Caco-2 (cell line): Measurements from ENCODE around the gene NPAS3. TPM values are rescaled to one million over a fixed set of nuclear protein-coding genes. Genes with fewer than 3 reads are reported as not detected.

Experiments used
- BruUV-seq: library from RNA; stranded (reverse); fragments of 400-500 nt; replicated peaks from 2 replicates; lab custom pipeline; 2021; lab: Mats Ljungman, UMichigan
- CTCF ChIA-PET: fragments of 300-600 bp; sonication (Branson Sonifier 250); formaldehyde crosslinking; loops from one replicate; lab custom pipeline; 2022; ENCODE audit warnings: antibody characterized with exemption; lab: Charles Lee
- POLR2A ChIA-PET: fragments of 300-600 bp; sonication (Branson Sonifier 250); formaldehyde crosslinking; loops from one replicate; lab custom pipeline; 2022; ENCODE audit warnings: antibody characterized with exemption; lab: Charles Lee
- DNase-seq, 2 experiments: peaks; one replicate each; pipeline versions ENCODE4 v3.0.0 to v3.0.0-alpha.2; 2020 to 2022
- H3K27me3 ChIP-seq: replicated peaks from 2 replicates; pipeline ENCODE4 v1.6.0; 2011; ENCODE audit warnings: low read length; ENCODE audit not compliant: control insufficient read depth, insufficient read depth
- H3K36me3 ChIP-seq: 2 replicates; pipeline ENCODE4 v1.5.1; 2011; ENCODE audit warnings: low read length; ENCODE audit not compliant: control insufficient read depth, insufficient read depth
- H3K4me1 ChIP-seq: fragments of 250-450 bp; sonication (Bioruptor Pico); 2 replicates; pipeline ENCODE4 v1.5.1; 2020; ENCODE audit warnings: mild to moderate bottlenecking
- H3K4me3 ChIP-seq: 2 replicates; pipeline ENCODE4 v1.5.1; 2011; ENCODE audit warnings: low read depth, mild to moderate bottlenecking, control low read depth, low read length
- H3K9me3 ChIP-seq: fragments of 250-450 bp; sonication (Bioruptor Pico); 2 replicates; pipeline ENCODE4 v1.5.1; 2020; ENCODE audit warnings: mild to moderate bottlenecking, moderate library complexity
- H3K27ac Mint-ChIP-seq: one replicate; pipeline ENCODE4 v1.8.0; 2022; ENCODE audit warnings: mixed read lengths; ENCODE audit not compliant: unreplicated experiment
- H3K27me3 Mint-ChIP-seq: one replicate; pipeline ENCODE4 v1.8.0; 2022; ENCODE audit warnings: mixed read lengths; ENCODE audit not compliant: insufficient read depth, unreplicated experiment
- H3K36me3 Mint-ChIP-seq: one replicate; pipeline ENCODE4 v1.8.0; 2022; ENCODE audit warnings: mild to moderate bottlenecking, mixed read lengths; ENCODE audit not compliant: insufficient read depth, unreplicated experiment
- H3K4me1 Mint-ChIP-seq: one replicate; pipeline ENCODE4 v1.8.0; 2022; ENCODE audit warnings: low read depth, mixed read lengths; ENCODE audit not compliant: unreplicated experiment
- H3K4me3 Mint-ChIP-seq: one replicate; pipeline ENCODE4 v1.8.0; 2022; ENCODE audit warnings: mild to moderate bottlenecking, moderate library complexity, mixed read lengths; ENCODE audit not compliant: unreplicated experiment
- H3K9me3 Mint-ChIP-seq: one replicate; pipeline ENCODE4 v1.8.0; 2022; ENCODE audit warnings: mixed read lengths; ENCODE audit not compliant: unreplicated experiment
- intact Hi-C: fragments of 100-400 bp; cut with micrococcal nuclease; formaldehyde crosslinking; loops from one replicate; pipeline ENCODE4 v1.10.0; 2022; ENCODE audit not compliant: unreplicated experiment
- total RNA-seq: library from RNA; stranded (reverse); gene quantifications from 2 replicates; pipeline ENCODE4 v1.2.3, GENCODE V29; 2022
- TF ChIP-seq, protein P1 (sequence below), 2 experiments: fragments of 200-600 bp in 1 of 2; IDR thresholded peaks; 1 replicate in 1 of 2; 2 replicates in 1 of 2; pipeline versions ENCODE4 v1.5.1 to v1.8.0; 2011 to 2022; ENCODE audit warnings: antibody characterized with exemption in 1 of 2, control low read depth in 1 of 2, inconsistent platforms in 1 of 2, low read depth in 1 of 2, low read length in 1 of 2, mild to moderate bottlenecking in 1 of 2, moderate library complexity in 1 of 2; ENCODE audit not compliant: insufficient read depth in 1 of 2, severe bottlenecking in 1 of 2, unreplicated experiment in 1 of 2

The NPAS3 gene
- total RNA-seq, 1 experiment from 2014 or later, result not detected

DNA sequence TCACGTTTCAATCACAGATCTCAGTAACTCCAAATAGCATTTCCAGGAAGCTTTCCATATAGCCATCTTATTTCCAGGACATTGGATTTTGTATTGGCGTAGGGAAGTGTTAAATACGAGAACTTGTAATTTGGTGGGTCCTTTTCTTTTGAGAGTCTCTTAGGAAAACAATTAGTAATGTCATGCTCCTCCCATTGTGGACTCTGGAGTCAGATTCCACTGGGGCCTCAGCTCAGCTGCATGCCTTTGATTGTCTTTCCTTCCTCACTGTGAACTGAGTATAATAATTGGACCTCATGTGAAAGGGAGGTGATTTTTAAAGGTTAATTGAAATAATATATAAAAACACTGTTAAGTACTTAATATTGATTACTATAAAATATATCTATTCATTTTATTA lies 462.6 kb downstream of the NPAS3 start:
- intact Hi-C loops, result no loop called here
- Mint-ChIP-seq H3K4me3 (no peak overlapping the region), H3K9me3 (no peaks in the 10 kb centered on the region), H3K36me3 (no peaks in the 10 kb centered on the region), H3K27me3 (no peaks in the 10 kb centered on the region), H3K27ac (no peak overlapping the region), H3K4me1 (peaks cover under 1% of the 10 kb centered on the region)
- Histone ChIP-seq H3K4me3 (no peak overlapping the region), H3K27me3 (no peaks in the 10 kb centered on the region), H3K4me1 (peaks cover 13% of the 10 kb centered on the region), H3K36me3 (no peaks in the 10 kb centered on the region), H3K9me3 (no peaks in the 10 kb centered on the region)
- CTCF ChIA-PET, result no interaction called here
- BruUV-seq, result no TSS peak
- POLR2A ChIA-PET, result no interaction called here
- TF ChIP-seq, protein P1, sequence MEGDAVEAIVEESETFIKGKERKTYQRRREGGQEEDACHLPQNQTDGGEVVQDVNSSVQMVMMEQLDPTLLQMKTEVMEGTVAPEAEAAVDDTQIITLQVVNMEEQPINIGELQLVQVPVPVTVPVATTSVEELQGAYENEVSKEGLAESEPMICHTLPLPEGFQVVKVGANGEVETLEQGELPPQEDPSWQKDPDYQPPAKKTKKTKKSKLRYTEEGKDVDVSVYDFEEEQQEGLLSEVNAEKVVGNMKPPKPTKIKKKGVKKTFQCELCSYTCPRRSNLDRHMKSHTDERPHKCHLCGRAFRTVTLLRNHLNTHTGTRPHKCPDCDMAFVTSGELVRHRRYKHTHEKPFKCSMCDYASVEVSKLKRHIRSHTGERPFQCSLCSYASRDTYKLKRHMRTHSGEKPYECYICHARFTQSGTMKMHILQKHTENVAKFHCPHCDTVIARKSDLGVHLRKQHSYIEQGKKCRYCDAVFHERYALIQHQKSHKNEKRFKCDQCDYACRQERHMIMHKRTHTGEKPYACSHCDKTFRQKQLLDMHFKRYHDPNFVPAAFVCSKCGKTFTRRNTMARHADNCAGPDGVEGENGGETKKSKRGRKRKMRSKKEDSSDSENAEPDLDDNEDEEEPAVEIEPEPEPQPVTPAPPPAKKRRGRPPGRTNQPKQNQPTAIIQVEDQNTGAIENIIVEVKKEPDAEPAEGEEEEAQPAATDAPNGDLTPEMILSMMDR (IDR thresholded peaks at IDR 0.05; ENCODE audit: insufficient read depth in 1 of 2, low read depth in 1 of 2, low read length in 1 of 2, severe bottlenecking in 1 of 2, unreplicated experiment in 1 of 2), result no peak
- DNase-seq, result no peak

DNA sequence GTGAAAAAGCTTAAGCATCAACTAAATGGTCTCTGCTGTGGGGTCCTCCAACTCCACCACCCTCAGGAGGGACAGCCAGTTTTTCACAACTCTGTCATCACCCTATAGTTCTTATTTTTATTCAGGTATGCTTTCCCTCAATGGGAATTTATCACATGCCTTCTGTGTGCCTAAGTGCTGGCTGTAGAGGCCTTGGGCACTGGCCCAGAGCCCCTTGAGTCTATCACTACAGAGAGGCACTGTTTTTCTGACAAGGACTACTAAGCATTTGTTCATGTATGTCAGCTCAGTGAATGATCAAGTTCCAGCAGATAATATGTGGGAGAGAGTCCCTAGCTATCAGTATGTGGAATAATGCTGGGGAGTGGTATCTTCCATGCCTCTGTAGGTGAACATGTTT lies 463.9 kb downstream of the NPAS3 start:
- H3K27me3 ChIP-seq, result no peaks in the 10 kb centered on the region
- H3K9me3 Mint-ChIP-seq, result no peaks in the 10 kb centered on the region
- peaks cover 1% of the 10 kb centered on the region for H3K27me3 Mint-ChIP-seq
- H3K4me1 ChIP-seq, result peaks cover 13% of the 10 kb centered on the region
- DNase-seq, result no peak
- H3K27ac Mint-ChIP-seq, result no peak overlapping the region
- H3K36me3 Mint-ChIP-seq, result no peaks in the 10 kb centered on the region
- H3K36me3 ChIP-seq, result no peaks in the 10 kb centered on the region
- CTCF ChIA-PET, result no interaction called here
- no peak overlapping the region for H3K4me3 Mint-ChIP-seq
- POLR2A ChIA-PET, result no interaction called here
- no peaks in the 10 kb centered on the region for H3K4me1 Mint-ChIP-seq
- H3K4me3 ChIP-seq, result no peak overlapping the region
- no TSS peak for BruUV-seq
- intact Hi-C loops, result no loop called here
- TF ChIP-seq, protein P1 (IDR thresholded peaks at IDR 0.05; ENCODE audit: insufficient read depth in 1 of 2, low read depth in 1 of 2, low read length in 1 of 2, severe bottlenecking in 1 of 2, unreplicated experiment in 1 of 2), result no peak
- no peaks in the 10 kb centered on the region for H3K9me3 ChIP-seq

- Histone ChIP-seq H3K4me3 (no peak overlapping the region), H3K9me3 (no peaks in the 10 kb centered on the region), H3K36me3 (no peaks in the 10 kb centered on the region), H3K4me1 (peaks cover 13% of the 10 kb centered on the region), H3K27me3 (no peaks in the 10 kb centered on the region)
- Mint-ChIP-seq H3K4me1 (no peaks in the 10 kb centered on the region), H3K9me3 (no peaks in the 10 kb centered on the region), H3K27ac (no peak overlapping the region), H3K4me3 (no peak overlapping the region), H3K36me3 (no peaks in the 10 kb centered on the region), H3K27me3 (peaks cover 7% of the 10 kb centered on the region)
- intact Hi-C loops, result no loop called here
- TF ChIP-seq, protein P1 (IDR thresholded peaks at IDR 0.05; ENCODE audit: insufficient read depth in 1 of 2, low read depth in 1 of 2, low read length in 1 of 2, severe bottlenecking in 1 of 2, unreplicated experiment in 1 of 2), result no peak
- CTCF ChIA-PET, result no interaction called here
- DNase-seq, result no peak
- no TSS peak for BruUV-seq
- POLR2A ChIA-PET, result no interaction called here
Observed at GRCh38 chr14:33404054-33404453, 465.4 kb downstream of the NPAS3 start.
